Measurements from ENCODE around the gene CLDN18. TPM values are rescaled to one million over a fixed set of nuclear protein-coding genes. Genes with fewer than 3 reads are reported as not detected.

Gene CLDN18
- total RNA-seq, 1 experiment from 2014 or later: 0.08 TPM

DNA sequence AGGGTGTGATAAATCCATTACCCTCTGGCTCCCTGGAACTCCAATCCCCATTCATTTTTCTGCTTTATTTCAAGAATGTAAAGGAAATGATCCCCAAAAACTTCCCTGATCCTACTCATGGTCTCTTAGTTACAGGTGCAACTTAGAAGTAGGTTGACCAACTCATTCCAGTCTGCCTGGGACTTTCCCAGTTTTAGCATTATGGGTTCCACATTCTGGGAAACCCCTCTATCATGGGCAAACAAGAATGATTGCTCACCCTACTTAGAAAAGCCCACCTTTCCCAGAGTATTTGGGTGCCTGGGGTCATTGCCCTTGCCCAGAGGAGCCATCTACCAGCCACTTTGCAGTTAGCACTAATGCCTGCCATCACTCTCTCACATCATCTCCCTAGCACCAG lies 15.6 kb downstream of the CLDN18 start:
- Histone ChIP-seq H3K9me3 (ENCODE audit: control insufficient read depth, insufficient read depth, low read depth, low read length) (no peaks in the 10 kb centered on the region), H3K27me3 (ENCODE audit: control insufficient read depth, insufficient read depth, low read length) (no peaks in the 10 kb centered on the region), H3K27ac (ENCODE audit: low read length) (no peak overlapping the region), H3K4me1 (ENCODE audit: control insufficient read depth, insufficient read depth, low read length) (no peaks in the 10 kb centered on the region), H3K36me3 (ENCODE audit: control insufficient read depth, insufficient read depth, low read length) (no peaks in the 10 kb centered on the region), H3K4me3 (ENCODE audit: low read depth in 2 of 2, low read length in 2 of 2) (no peak overlapping the region)
- ChIA-PET CTCF (interaction anchor here (0.5 kb wide), 1 partner anchor 149 kb away, joined by 4 read pairs; the partner anchor contains the start of gene DBR1), POLR2A (no interaction called here)
- intact Hi-C loops (cut with micrococcal nuclease; ENCODE audit: unreplicated experiment) (no loop called here), in situ Hi-C loops (cut with HindIII; ENCODE audit: low pct_unique_long_range_greater_than_20kb, low sequenced_read_pairs) (no loop called here)
- DNase-seq (ENCODE audit: low read depth, low spot score) (no peak), ATAC-seq (no peak)
- TF ChIP-seq TCF7L2 (IDR thresholded peaks at IDR 0.05; ENCODE audit: low read depth, low read length) (no peak), POLR2AphosphoS5 (IDR thresholded peaks at IDR 0.05; ENCODE audit: low read depth, low read length) (no peak), SIN3A (IDR thresholded peaks at IDR 0.05; ENCODE audit: borderline replicate concordance, insufficient read depth, low read depth, low read length) (no peak)
- TF ChIP-seq, protein P1, sequence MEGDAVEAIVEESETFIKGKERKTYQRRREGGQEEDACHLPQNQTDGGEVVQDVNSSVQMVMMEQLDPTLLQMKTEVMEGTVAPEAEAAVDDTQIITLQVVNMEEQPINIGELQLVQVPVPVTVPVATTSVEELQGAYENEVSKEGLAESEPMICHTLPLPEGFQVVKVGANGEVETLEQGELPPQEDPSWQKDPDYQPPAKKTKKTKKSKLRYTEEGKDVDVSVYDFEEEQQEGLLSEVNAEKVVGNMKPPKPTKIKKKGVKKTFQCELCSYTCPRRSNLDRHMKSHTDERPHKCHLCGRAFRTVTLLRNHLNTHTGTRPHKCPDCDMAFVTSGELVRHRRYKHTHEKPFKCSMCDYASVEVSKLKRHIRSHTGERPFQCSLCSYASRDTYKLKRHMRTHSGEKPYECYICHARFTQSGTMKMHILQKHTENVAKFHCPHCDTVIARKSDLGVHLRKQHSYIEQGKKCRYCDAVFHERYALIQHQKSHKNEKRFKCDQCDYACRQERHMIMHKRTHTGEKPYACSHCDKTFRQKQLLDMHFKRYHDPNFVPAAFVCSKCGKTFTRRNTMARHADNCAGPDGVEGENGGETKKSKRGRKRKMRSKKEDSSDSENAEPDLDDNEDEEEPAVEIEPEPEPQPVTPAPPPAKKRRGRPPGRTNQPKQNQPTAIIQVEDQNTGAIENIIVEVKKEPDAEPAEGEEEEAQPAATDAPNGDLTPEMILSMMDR (IDR thresholded peaks at IDR 0.05): no peak
- TF ChIP-seq, protein P2, sequence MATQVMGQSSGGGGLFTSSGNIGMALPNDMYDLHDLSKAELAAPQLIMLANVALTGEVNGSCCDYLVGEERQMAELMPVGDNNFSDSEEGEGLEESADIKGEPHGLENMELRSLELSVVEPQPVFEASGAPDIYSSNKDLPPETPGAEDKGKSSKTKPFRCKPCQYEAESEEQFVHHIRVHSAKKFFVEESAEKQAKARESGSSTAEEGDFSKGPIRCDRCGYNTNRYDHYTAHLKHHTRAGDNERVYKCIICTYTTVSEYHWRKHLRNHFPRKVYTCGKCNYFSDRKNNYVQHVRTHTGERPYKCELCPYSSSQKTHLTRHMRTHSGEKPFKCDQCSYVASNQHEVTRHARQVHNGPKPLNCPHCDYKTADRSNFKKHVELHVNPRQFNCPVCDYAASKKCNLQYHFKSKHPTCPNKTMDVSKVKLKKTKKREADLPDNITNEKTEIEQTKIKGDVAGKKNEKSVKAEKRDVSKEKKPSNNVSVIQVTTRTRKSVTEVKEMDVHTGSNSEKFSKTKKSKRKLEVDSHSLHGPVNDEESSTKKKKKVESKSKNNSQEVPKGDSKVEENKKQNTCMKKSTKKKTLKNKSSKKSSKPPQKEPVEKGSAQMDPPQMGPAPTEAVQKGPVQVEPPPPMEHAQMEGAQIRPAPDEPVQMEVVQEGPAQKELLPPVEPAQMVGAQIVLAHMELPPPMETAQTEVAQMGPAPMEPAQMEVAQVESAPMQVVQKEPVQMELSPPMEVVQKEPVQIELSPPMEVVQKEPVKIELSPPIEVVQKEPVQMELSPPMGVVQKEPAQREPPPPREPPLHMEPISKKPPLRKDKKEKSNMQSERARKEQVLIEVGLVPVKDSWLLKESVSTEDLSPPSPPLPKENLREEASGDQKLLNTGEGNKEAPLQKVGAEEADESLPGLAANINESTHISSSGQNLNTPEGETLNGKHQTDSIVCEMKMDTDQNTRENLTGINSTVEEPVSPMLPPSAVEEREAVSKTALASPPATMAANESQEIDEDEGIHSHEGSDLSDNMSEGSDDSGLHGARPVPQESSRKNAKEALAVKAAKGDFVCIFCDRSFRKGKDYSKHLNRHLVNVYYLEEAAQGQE (IDR thresholded peaks at IDR 0.05; ENCODE audit: insufficient read depth in 1 of 2, low read depth in 2 of 2, low read length in 1 of 2): no peak
- no TSS peak for BruUV-seq (replicated peaks)

DNA sequence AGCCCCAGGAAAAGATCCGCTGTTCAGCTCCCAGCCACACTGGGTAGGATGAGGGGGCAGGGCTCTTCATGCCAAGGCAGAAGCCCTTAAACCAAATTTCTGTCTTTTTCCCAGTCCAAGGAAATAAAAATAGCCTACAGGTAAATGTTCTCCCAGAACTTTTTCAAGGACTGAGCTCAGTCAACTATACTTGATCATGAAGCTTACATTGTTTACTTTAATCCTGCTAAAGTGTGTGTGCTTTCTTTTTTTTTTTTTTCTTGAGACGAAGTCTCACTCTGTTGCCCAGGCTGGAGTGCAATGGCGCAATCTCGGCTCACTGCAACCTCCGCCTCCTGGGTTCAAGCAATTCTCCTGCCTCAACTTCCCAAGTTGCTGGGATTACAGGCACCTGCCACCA lies 17.9 kb downstream of the CLDN18 start:
- intact Hi-C loops (cut with micrococcal nuclease; ENCODE audit: unreplicated experiment): no loop called here
- TF ChIP-seq, protein P2 (IDR thresholded peaks at IDR 0.05; ENCODE audit: insufficient read depth in 1 of 2, low read depth in 2 of 2, low read length in 1 of 2): no peak
- TF ChIP-seq, protein P1 (IDR thresholded peaks at IDR 0.05): no peak
- TF ChIP-seq SIN3A (IDR thresholded peaks at IDR 0.05; ENCODE audit: borderline replicate concordance, insufficient read depth, low read depth, low read length) (no peak), TCF7L2 (IDR thresholded peaks at IDR 0.05; ENCODE audit: low read depth, low read length) (no peak), POLR2AphosphoS5 (IDR thresholded peaks at IDR 0.05; ENCODE audit: low read depth, low read length) (no peak)
- POLR2A ChIA-PET: no interaction called here
- H3K27me3 ChIP-seq (ENCODE audit: control insufficient read depth, insufficient read depth, low read length): no peaks in the 10 kb centered on the region
- H3K9me3 ChIP-seq (ENCODE audit: control insufficient read depth, insufficient read depth, low read depth, low read length): no peaks in the 10 kb centered on the region
- no peak overlapping the region for H3K27ac ChIP-seq (ENCODE audit: low read length)
- no peaks in the 10 kb centered on the region for H3K4me1 ChIP-seq (ENCODE audit: control insufficient read depth, insufficient read depth, low read length)
- CTCF ChIA-PET: no interaction called here
- no peak for ATAC-seq
- DNase-seq (ENCODE audit: low read depth, low spot score): no peak
- H3K4me3 ChIP-seq (ENCODE audit: low read depth in 2 of 2, low read length in 2 of 2): no peak overlapping the region
- in situ Hi-C loops (cut with HindIII; ENCODE audit: low pct_unique_long_range_greater_than_20kb, low sequenced_read_pairs): no loop called here
- H3K36me3 ChIP-seq (ENCODE audit: control insufficient read depth, insufficient read depth, low read length): no peaks in the 10 kb centered on the region
- no TSS peak for BruUV-seq (replicated peaks)
